Measurements from ENCODE around the gene PCDHGA7. TPM values are rescaled to one million over a fixed set of nuclear protein-coding genes. Genes with fewer than 3 reads are reported as not detected.
A peak's percentile ranks its signal among the peaks of the same experiment; 100 is the strongest.

The PCDHGA7 gene
- total and polyA plus RNA-seq, 12 donors = 0.54 to 11.5 (median 7.7) TPM

GRCh38 chr5:141349917-141350619, 32.5 kb upstream of the PCDHGA7 start, which contains the start of gene PCDHGB1:
PCDHGB1 (plus strand) TSS chr5:141350099; CDS start chr5:141350261, 162 bp downstream.
- 21 to 24% methylated on average over 29 of the region's 29 CpGs for WGBS, 2 donors
- ATAC-seq (peak; percentile 50 to 88 (median 72)), DNase-seq (peak; percentile 52 to 60)
- peak within 1 kb of the TSS in 8 of 10 donors; percentile 1 to 34 (median 26) for H3K4me3 ChIP-seq
- H3K27me3 ChIP-seq = peaks cover 0 to 29% (median 0%) of the 10 kb centered on the region in 7 donors
- peaks cover 0 to 96% (median 39%) of the 10 kb centered on the region in 11 donors for H3K9me3 ChIP-seq
- peaks cover 0 to 36% (median 4%) of the 10 kb centered on the region in 9 donors for H3K4me1 ChIP-seq
- peak in 8 of 9 donors; percentile 21 to 62 (median 54) for TF ChIP-seq CTCF (IDR thresholded peaks at IDR 0.05)
- intact Hi-C loops (cut with DNase I) = loop anchor here in 3 of 10 donors (5.0 to 10.0 kb wide), 3 partner anchors 42 to 215 kb away; partner anchors contain the start of genes PCDHGA8 (in 1 of the 3), PCDHGA9 (in 1 of the 3) and PCDHGB6 (in 1 of the 3)
- H3K36me3 ChIP-seq = peaks cover 0 to 34% (median 0%) of the 10 kb centered on the region in 9 donors
- H3K27ac ChIP-seq = peak within 1 kb of the TSS in 1 of 10 donors; percentile 5

- 35 to 41% methylated on average over 31 to 32 of the region's 36 CpGs for WGBS, 2 donors
Observed at GRCh38 chr5:141351591-141351990, 31.0 kb upstream of the PCDHGA7 start.

GRCh38 chr5:141354900-141355469, 27.6 kb upstream of the PCDHGA7 start, which contains the start of gene PCDHGA4:
PCDHGA4 (plus strand) TSS chr5:141355021; CDS start chr5:141355108, 87 bp downstream.
- 18 to 21% methylated on average over 29 of the region's 29 CpGs for WGBS, 2 donors
- H3K4me3 ChIP-seq = peak within 1 kb of the TSS in 8 of 10 donors; percentile 2 to 40 (median 34)

More at GRCh38 chr5:141351591-141351990, 31.0 kb upstream of the PCDHGA7 start:
- intact Hi-C loops (cut with DNase I) = loop anchor here in 2 of 10 donors (5.0 to 10.0 kb wide), 2 partner anchors 41 to 53 kb away; partner anchors contain the start of genes PCDHGA8 (in 1 of the 2), PCDHGA9 (in 1 of the 2) and PCDHGB6 (in 1 of the 2)
- ATAC-seq (no peak), DNase-seq (no peak)
- no peak overlapping the region for H3K27ac ChIP-seq
- peaks cover 0 to 38% (median 5%) of the 10 kb centered on the region in 9 donors for H3K4me1 ChIP-seq
- no peak for TF ChIP-seq CTCF (IDR thresholded peaks at IDR 0.05)
- peaks cover 0 to 37% (median 0%) of the 10 kb centered on the region in 7 donors for H3K27me3 ChIP-seq
- no peak overlapping the region for H3K4me3 ChIP-seq
- peaks cover 0 to 44% (median 0%) of the 10 kb centered on the region in 9 donors for H3K36me3 ChIP-seq
- peaks cover 0 to 98% (median 47%) of the 10 kb centered on the region in 11 donors for H3K9me3 ChIP-seq

More at GRCh38 chr5:141354900-141355469, 27.6 kb upstream of the PCDHGA7 start, which contains the start of gene PCDHGA4:
- peaks cover 0 to 45% (median 0%) of the 10 kb centered on the region in 7 donors for H3K27me3 ChIP-seq
- peaks cover 0 to 98% (median 49%) of the 10 kb centered on the region in 11 donors for H3K9me3 ChIP-seq
- no peak for ATAC-seq
- no peak for DNase-seq
- H3K4me1 ChIP-seq = peaks cover 0 to 34% (median 4%) of the 10 kb centered on the region in 9 donors
- intact Hi-C loops (cut with DNase I) = loop anchor here in 2 of 10 donors (5.0 to 10.0 kb wide), 2 partner anchors 37 to 50 kb away; partner anchors contain the start of genes PCDHGA8 (in 1 of the 2), PCDHGA9 (in 1 of the 2) and PCDHGB6 (in 1 of the 2)
- H3K27ac ChIP-seq = no peak within 1 kb of the TSS
- peaks cover 0 to 44% (median 0%) of the 10 kb centered on the region in 9 donors for H3K36me3 ChIP-seq
- TF ChIP-seq CTCF (IDR thresholded peaks at IDR 0.05) = peak; percentile 13 to 61 (median 49)

Measured in heart right ventricle (tissue), 16 donors.